Endodermal cell (in vitro differentiated cells): ENCODE data around the gene PSMB4. TPM values are rescaled to one million over a fixed set of nuclear protein-coding genes. Genes with fewer than 3 reads are reported as not detected.

ENCODE experiments used
- DNase-seq: peaks from one replicate; pipeline ENCODE4 v3.0.0-alpha.2; 2017
- H3K27ac ChIP-seq: 2 replicates; pipeline ENCODE4 v1.5.1; 2013; ENCODE audit warnings: mild to moderate bottlenecking, low read depth, low read length, moderate library complexity
- H3K27me3 ChIP-seq: 2 replicates; pipeline ENCODE4 v1.6.1; 2013; ENCODE audit warnings: mild to moderate bottlenecking, low read length, moderate library complexity; ENCODE audit not compliant: insufficient read depth, control insufficient read depth, poor library complexity, severe bottlenecking
- H3K36me3 ChIP-seq: 2 replicates; pipeline ENCODE4 v1.7.0; 2013; ENCODE audit warnings: mild to moderate bottlenecking, low read length, moderate library complexity; ENCODE audit not compliant: control insufficient read depth, insufficient read depth
- H3K4me1 ChIP-seq: one replicate; pipeline ENCODE4 v1.7.0; 2013; ENCODE audit warnings: low read length; ENCODE audit not compliant: control insufficient read depth, insufficient read depth
- H3K4me3 ChIP-seq: 2 replicates; pipeline ENCODE4 v1.5.1; 2013; ENCODE audit warnings: mild to moderate bottlenecking, low read length, moderate library complexity
- H3K9ac ChIP-seq: 2 replicates; pipeline ENCODE4 v1.6.1; 2013; ENCODE audit warnings: mild to moderate bottlenecking, low read length, moderate library complexity; ENCODE audit not compliant: poor library complexity, severe bottlenecking; ENCODE audit errors: extremely low read depth
- H3K9me3 ChIP-seq: 2 replicates; pipeline ENCODE4 v1.6.1; 2013; ENCODE audit warnings: mild to moderate bottlenecking, low read length, moderate library complexity; ENCODE audit not compliant: control insufficient read depth
- H3K27ac Mint-ChIP-seq: 2 replicates; pipeline ENCODE4 v1.8.0; 2020; ENCODE audit warnings: mixed read lengths
- H3K27me3 Mint-ChIP-seq: 2 replicates; pipeline ENCODE4 v1.8.0; 2021; ENCODE audit warnings: mild to moderate bottlenecking, mixed read lengths; ENCODE audit not compliant: insufficient read depth
- H3K36me3 Mint-ChIP-seq: 2 replicates; pipeline ENCODE4 v1.8.0; 2020; ENCODE audit warnings: low read depth, mixed read lengths
- H3K4me1 Mint-ChIP-seq: 2 replicates; pipeline ENCODE4 v1.8.0; 2020; ENCODE audit warnings: mixed read lengths
- H3K4me3 Mint-ChIP-seq: 2 replicates; pipeline ENCODE4 v1.8.0; 2020; ENCODE audit warnings: mild to moderate bottlenecking, moderate library complexity, mixed read lengths
- H3K9me3 Mint-ChIP-seq: 2 replicates; pipeline ENCODE4 v1.8.0; 2020; ENCODE audit warnings: mild to moderate bottlenecking, mixed read lengths
- CTCF ChIP-seq: fragments of 200-600 bp; sonication (generic); conservative IDR thresholded peaks from 2 replicates; pipeline ENCODE4 v1.5.0; 2021; ENCODE audit warnings: antibody characterized with exemption, mild to moderate bottlenecking
- WGBS, 2 experiments: methylation state at CpG; one replicate each; pipeline versions ENCODE4 v1.1.5 to v1.1.7; 2013; ENCODE audit warnings: missing lambda C conversion rate in 2 of 2, mixed read lengths in 1 of 2; ENCODE audit not compliant: insufficient coverage in 1 of 2, insufficient read length in 1 of 2; 5-methylcytosine and 5-hydroxymethylcytosine counted together
- total RNA-seq, 2 donors: library from RNA; stranded (reverse); fragmentation: NEBNext Ultra II Directional in 1 of 2; extraction: Animal tissue kit (Norgen Biotek cat#: 25700) in 1 of 2; gene quantifications; 2 replicates in 1 of 2; 3 replicates in 1 of 2; pipeline ENCODE4 v1.2.1, GENCODE V29; 2021

The PSMB4 gene
- total RNA-seq, 2 donors from 2014 or later, result 327 to 333 TPM

- H3K4me3 Mint-ChIP-seq, result no peak overlapping the region
- no peak for TF ChIP-seq CTCF
- H3K27ac Mint-ChIP-seq, result peak overlapping the region; percentile 72
- no peaks in the 10 kb centered on the region for H3K27me3 ChIP-seq
- H3K9ac ChIP-seq, result no peak overlapping the region
- DNase-seq, result no peak
- no peak overlapping the region for H3K27ac ChIP-seq
- peak overlapping the region; percentile 96 for H3K4me3 ChIP-seq
- peaks cover 60% of the 10 kb centered on the region for H3K36me3 ChIP-seq
- H3K4me1 Mint-ChIP-seq, result peaks cover 11% of the 10 kb centered on the region
- no peaks in the 10 kb centered on the region for H3K27me3 Mint-ChIP-seq
- no peaks in the 10 kb centered on the region for H3K9me3 Mint-ChIP-seq
- 97 to 100% methylated on average over 2 of the region's 2 CpGs for WGBS, 2 experiments
- H3K9me3 ChIP-seq, result no peaks in the 10 kb centered on the region
- H3K4me1 ChIP-seq, result peaks cover 6% of the 10 kb centered on the region
- peaks cover 56% of the 10 kb centered on the region for H3K36me3 Mint-ChIP-seq
Observed at GRCh38 chr1:151401860-151402259, 2.5 kb downstream of the PSMB4 start.

- no peaks in the 10 kb centered on the region for H3K27me3 ChIP-seq
- 92 to 95% methylated on average over 2 of the region's 2 CpGs for WGBS, 2 experiments
- Mint-ChIP-seq H3K4me1 (peaks cover 11% of the 10 kb centered on the region), H3K27ac (peak overlapping the region; percentile 14), H3K9me3 (no peaks in the 10 kb centered on the region), H3K27me3 (no peaks in the 10 kb centered on the region), H3K4me3 (no peak overlapping the region), H3K36me3 (peaks cover 63% of the 10 kb centered on the region)
- no peak for TF ChIP-seq CTCF
- no peak overlapping the region for H3K9ac ChIP-seq
- DNase-seq, result no peak
- no peak overlapping the region for H3K4me3 ChIP-seq
- peaks cover 6% of the 10 kb centered on the region for H3K4me1 ChIP-seq
- no peaks in the 10 kb centered on the region for H3K9me3 ChIP-seq
- no peak overlapping the region for H3K27ac ChIP-seq
- peaks cover 68% of the 10 kb centered on the region for H3K36me3 ChIP-seq
Observed at GRCh38 chr1:151402764-151403163, 3.4 kb downstream of the PSMB4 start.

- H3K36me3 Mint-ChIP-seq, result peaks cover 69% of the 10 kb centered on the region
- no peaks in the 10 kb centered on the region for H3K9me3 Mint-ChIP-seq
- H3K36me3 ChIP-seq, result peaks cover 72% of the 10 kb centered on the region
- DNase-seq, result no peak
- peaks cover 11% of the 10 kb centered on the region for H3K4me1 Mint-ChIP-seq
- peaks cover 6% of the 10 kb centered on the region for H3K4me1 ChIP-seq
- H3K27me3 Mint-ChIP-seq, result no peaks in the 10 kb centered on the region
- no peak overlapping the region for H3K27ac ChIP-seq
- no peak overlapping the region for H3K9ac ChIP-seq
- 98 to 100% methylated on average over 3 of the region's 3 CpGs for WGBS, 2 experiments
- no peaks in the 10 kb centered on the region for H3K27me3 ChIP-seq
- H3K4me3 ChIP-seq, result no peak overlapping the region
- no peak for TF ChIP-seq CTCF
- H3K27ac Mint-ChIP-seq, result no peak overlapping the region
- no peaks in the 10 kb centered on the region for H3K9me3 ChIP-seq
- no peak overlapping the region for H3K4me3 Mint-ChIP-seq
Observed at GRCh38 chr1:151403612-151404011, 4.2 kb downstream of the PSMB4 start.
